Ovary (tissue), 9 donors: ENCODE results near the gene DNAH8. TPM values are rescaled to one million over a fixed set of nuclear protein-coding genes. Genes with fewer than 3 reads are reported as not detected.

Source experiments
- DNase-seq, 5 donors: peaks; one replicate each; pipeline ENCODE4 v3.0.0-alpha.2; 2019 to 2020
- H3K27ac ChIP-seq, 2 donors: fragments of 200-600 bp; one replicate each; pipeline versions ENCODE4 v1.5.1 to v1.8.0; 2019 to 2022
- H3K27me3 ChIP-seq: fragments of 200-600 bp; one replicate; pipeline ENCODE4 v1.8.0; 2022
- H3K36me3 ChIP-seq: fragments of 200-600 bp; sonication (generic); one replicate; pipeline ENCODE4 v1.5.1; 2019
- H3K4me1 ChIP-seq: one replicate; pipeline ENCODE4 v1.8.1; 2013; ENCODE audit warnings: mild to moderate bottlenecking, moderate library complexity; ENCODE audit not compliant: insufficient read depth
- H3K4me3 ChIP-seq: fragments of 200-600 bp; sonication (generic); one replicate; pipeline ENCODE4 v1.5.1; 2017
- H3K9me3 ChIP-seq, 2 donors: fragments of 200-600 bp in 1 of 2; sonication (generic) in 1 of 2; one replicate each; pipeline versions ENCODE4 v1.5.1 to v1.8.1; 2013 to 2019; ENCODE audit warnings: mild to moderate bottlenecking in 1 of 2, moderate library complexity in 1 of 2
- CTCF ChIP-seq, 3 donors: fragments of 450-650 bp in 2 of 3; fragments of 200-600 bp in 1 of 3; IDR thresholded peaks; one replicate each; pipeline versions ENCODE4 v1.5.1 to v1.8.0; 2016 to 2022; ENCODE audit warnings: antibody characterized with exemption in 3 of 3, mild to moderate bottlenecking in 1 of 3
- EP300 ChIP-seq: sonication (generic); formaldehyde crosslinking; IDR thresholded peaks from one replicate; pipeline ENCODE4 v1.6.1; 2017; ENCODE audit warnings: antibody characterized with exemption
- POLR2A ChIP-seq: fragments of 450-650 bp; IDR thresholded peaks from one replicate; pipeline ENCODE4 v1.6.1; 2017; ENCODE audit warnings: antibody characterized with exemption, mild to moderate bottlenecking, moderate library complexity
- WGBS, 3 donors: extraction: QIAGEN DNeasy Blood & Tissue Kit in 1 of 3; methylation state at CpG; one replicate each; pipeline versions ENCODE4 v1.1.5 to v1.1.7; 2013 to 2017; 5-methylcytosine and 5-hydroxymethylcytosine counted together
- intact Hi-C, 4 donors: fragments of 100-400 bp; cut with DNase I; formaldehyde crosslinking; loops; one replicate each; pipeline versions ENCODE4 v1.11.0 to v1.15.1; 2022 to 2023
- polyA plus RNA-seq, 2 donors: library from polyadenylated mRNA; stranded (reverse); fragments of 200-250 nt in 1 of 2; fragments of 350-450 nt in 1 of 2; fragmentation: Illumina TruSeq in 1 of 2; extraction: RNeasy Lipid Tissue Mini Kit (QIAGEN cat#74804) in 1 of 2; gene quantifications; one replicate each; pipeline ENCODE4 v1.2.3, GENCODE V29; 2013 to 2014
- total RNA-seq, 7 donors: library from RNA; depleted of rRNA in 2 of 7; stranded (reverse); fragments of >200 nt in 2 of 7; fragmentation: NEBNext Ultra II Directional in 3 of 7; extraction: Animal tissue kit (Norgen Biotek cat#: 25700) in 3 of 7; gene quantifications; one replicate each; pipeline versions ENCODE4 v1.1.0 to v1.2.4, GENCODE V29; 2016 to 2023
- donor health status: DM: no; HTN: no; CAD: no; lungs with moderate emphysema.
- donor health status: DM: no; HTN: no; CAD: no.
- donor health status: Bipolar disorder and iron deficiency.
- donor health status: DM: yes; HTN: yes; CAD: no.
- donor health status: DM: no; HTN: no; CAD: no.
- donor health status: DM: yes; HTN: yes; CAD: no.

DNAH8 gene
- total and polyA plus RNA-seq, 9 donors: under 0.01 to 0.08 (median 0.01) TPM; not detected in 4

GRCh38 chr6:38990475-38990874 is 275.4 kb downstream of the DNAH8 start:
- Histone ChIP-seq H3K27ac (no peak overlapping the region), H3K27me3 (no peaks in the 10 kb centered on the region), H3K4me1 (no peaks in the 10 kb centered on the region), H3K36me3 (no peaks in the 10 kb centered on the region), H3K4me3 (no peak overlapping the region), H3K9me3 (no peaks in the 10 kb centered on the region)
- no peak for DNase-seq
- intact Hi-C loops: no loop called here
- 31 to 44% (median 35%) methylated on average over 5 of the region's 5 CpGs for WGBS, 3 donors
- no peak for TF ChIP-seq POLR2A
- TF ChIP-seq CTCF (IDR thresholded peaks at IDR 0.05): no peak
- no peak for TF ChIP-seq EP300

DNA sequence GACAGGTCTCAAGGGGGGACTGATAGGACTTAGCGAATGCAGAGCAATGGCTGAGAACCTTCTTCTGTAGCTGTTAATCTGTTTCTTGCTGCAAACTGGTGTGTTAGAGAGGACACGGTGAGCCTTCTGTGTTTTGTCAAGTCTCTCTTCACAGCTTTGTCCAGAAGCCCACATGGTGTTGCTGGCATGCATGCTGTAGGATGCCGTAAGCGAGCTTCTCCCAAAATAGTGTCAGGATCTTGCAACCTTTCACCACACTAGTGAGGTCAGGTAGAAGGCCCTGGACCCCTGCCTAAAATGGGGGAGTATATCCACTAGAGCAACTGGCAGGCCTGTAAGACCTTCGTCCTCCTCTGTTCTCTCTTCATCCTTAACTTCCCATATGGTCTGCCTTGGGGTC is 281.6 kb downstream of the DNAH8 start:
- intact Hi-C loops: no loop called here
- no peak for DNase-seq
- Histone ChIP-seq H3K27me3 (no peaks in the 10 kb centered on the region), H3K4me3 (no peak overlapping the region), H3K27ac (no peak overlapping the region), H3K4me1 (no peaks in the 10 kb centered on the region), H3K9me3 (no peaks in the 10 kb centered on the region), H3K36me3 (no peaks in the 10 kb centered on the region)
- TF ChIP-seq POLR2A (no peak), CTCF (IDR thresholded peaks at IDR 0.05) (no peak), EP300 (no peak)
- WGBS, 3 donors: 67 to 88% (median 69%) methylated on average over 5 of the region's 5 CpGs

DNA sequence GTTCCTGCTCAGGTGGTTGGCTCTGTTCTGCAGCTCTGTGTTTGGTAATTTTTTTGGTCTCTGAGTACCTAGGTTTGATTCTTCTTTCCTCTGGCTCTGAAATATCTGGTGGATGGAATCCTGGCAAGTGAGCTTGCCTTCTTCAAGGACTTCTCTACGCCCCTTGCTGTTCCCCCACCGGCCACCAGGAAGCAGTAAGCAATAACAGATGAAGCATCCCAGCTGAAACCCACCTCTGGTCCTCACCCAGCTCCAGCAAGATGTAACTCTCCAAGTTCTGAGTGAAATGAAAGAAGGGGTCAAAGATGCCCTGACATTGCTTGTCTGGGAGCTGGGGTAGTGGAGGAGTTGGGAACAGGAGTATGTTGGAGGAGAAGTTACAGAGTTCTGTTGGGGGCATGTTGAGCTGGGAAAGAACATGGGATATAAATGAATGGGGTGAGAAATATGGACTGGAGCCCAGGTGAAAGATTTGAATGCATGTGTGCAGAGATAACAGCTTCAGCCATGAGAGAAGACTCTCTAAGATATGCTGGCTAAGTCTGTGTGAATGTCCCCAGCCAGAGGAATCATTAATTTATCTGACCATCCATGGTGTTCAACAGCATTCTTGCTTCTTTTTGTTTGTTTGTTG is 282.1 kb downstream of the DNAH8 start:
- no peaks in the 10 kb centered on the region for H3K27me3 ChIP-seq
- H3K27ac ChIP-seq: no peak overlapping the region
- intact Hi-C loops: no loop called here
- H3K4me1 ChIP-seq: no peaks in the 10 kb centered on the region
- no peak overlapping the region for H3K4me3 ChIP-seq
- no peak for TF ChIP-seq CTCF (IDR thresholded peaks at IDR 0.05)
- no peak for TF ChIP-seq POLR2A
- TF ChIP-seq EP300: no peak
- no peaks in the 10 kb centered on the region for H3K9me3 ChIP-seq
- DNase-seq: no peak
- 18 to 31% (median 18%) methylated on average over 2 of the region's 2 CpGs for WGBS, 3 donors
- no peaks in the 10 kb centered on the region for H3K36me3 ChIP-seq

GRCh38 chr6:39003072-39003471 is 288.0 kb downstream of the DNAH8 start:
- no peak for DNase-seq
- intact Hi-C loops: no loop called here
- H3K27ac ChIP-seq: no peak overlapping the region
- no peaks in the 10 kb centered on the region for H3K27me3 ChIP-seq
- WGBS, 3 donors: 5 to 7% (median 7%) methylated on average over 3 of the region's 3 CpGs
- TF ChIP-seq EP300 (no peak), CTCF (IDR thresholded peaks at IDR 0.05) (no peak), POLR2A (no peak)
- no peaks in the 10 kb centered on the region for H3K9me3 ChIP-seq
- no peaks in the 10 kb centered on the region for H3K36me3 ChIP-seq
- H3K4me3 ChIP-seq: no peak overlapping the region
- H3K4me1 ChIP-seq: no peaks in the 10 kb centered on the region
